Motor neuron (in vitro differentiated cells): Measurements from ENCODE around the gene USP43. TPM values are rescaled to one million over a fixed set of nuclear protein-coding genes. Genes with fewer than 3 reads are reported as not detected.

Experiments
- ATAC-seq, 8 experiments: fragments of 200-7000 bp; cut with Tn5 transposase; replicated peaks in 6 of 8; 2 replicates each; pipeline ENCODE4 v1.8.0; 2021; ENCODE audit warnings: mild to moderate bottlenecking in 8 of 8, moderate library complexity in 8 of 8
- H3K27ac ChIP-seq, 2 donors: fragments of 250-450 bp; sonication (Bioruptor Pico); 2 replicates each; pipeline ENCODE4 v1.9.0; 2021; ENCODE audit warnings: antibody characterized with exemption in 2 of 2, mild to moderate bottlenecking in 2 of 2, moderate library complexity in 1 of 2
- H3K4me1 ChIP-seq, 2 donors: fragments of 250-450 bp; sonication (Bioruptor Pico); replicated peaks in 1 of 2; 2 replicates each; pipeline ENCODE4 v1.6.1; 2021; ENCODE audit warnings: antibody characterized with exemption in 2 of 2, mild to moderate bottlenecking in 2 of 2, moderate library complexity in 1 of 2
- H3K4me3 ChIP-seq, 5 donors: fragments of 250-450 bp; sonication (Bioruptor Pico); 2 replicates each; pipeline ENCODE4 v1.9.0; 2021; ENCODE audit warnings: antibody characterized with exemption in 5 of 5, mild to moderate bottlenecking in 5 of 5, moderate library complexity in 4 of 5
- WGBS, 10 experiments: fragments of 450-650 bp; shearing (Covaris generic); methylation state at CpG; one replicate each; pipeline ENCODE4 v1.0.0; 2022; 5-methylcytosine and 5-hydroxymethylcytosine counted together
- in situ Hi-C, 9 experiments: fragments of 400-800 bp; cut with MboI; loops; one replicate each; pipeline ENCODE4 v1.15.0; 2021; ENCODE audit warnings: low sequenced_read_pairs in 9 of 9, low pct_unique_long_range_greater_than_20kb in 2 of 9; ENCODE audit not compliant: unreplicated experiment in 9 of 9
- total RNA-seq, 8 experiments: library from RNA; unstranded; fragments of 300-600 nt; gene quantifications; 2 replicates each; pipeline versions ENCODE4 v1.2.3 to v1.2.4, GENCODE V29; 2022

The USP43 gene
- total RNA-seq, 8 experiments from 2014 or later = 0.49 to 3.6 (median 0.90) TPM; not detected in 1

GRCh38 chr17:9700754-9701476 is 55.6 kb downstream of the USP43 start:
- in situ Hi-C loops = no loop called here

DNA sequence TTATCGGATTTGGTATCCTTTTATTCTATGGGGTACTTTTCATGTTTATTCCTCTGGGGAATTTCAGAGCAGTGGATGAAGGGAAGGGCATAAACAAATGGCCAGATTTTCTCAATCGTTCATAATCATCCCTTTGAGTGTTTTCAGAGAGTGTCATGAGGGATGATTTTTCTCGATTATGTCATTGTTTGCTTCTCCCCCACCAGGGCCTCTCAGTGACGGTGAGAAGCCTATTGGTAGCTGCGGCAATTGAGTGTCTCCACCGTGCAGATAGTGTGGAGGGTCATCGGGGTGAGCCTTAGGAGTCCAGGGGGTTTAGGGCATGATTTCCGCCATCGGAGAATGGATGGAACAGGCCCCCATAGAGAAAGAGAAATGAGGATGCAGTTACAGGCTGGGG is 57.2 kb downstream of the USP43 start:
- peaks cover 5 to 16% of the 10 kb centered on the region in 2 donors for H3K4me1 ChIP-seq
- peak overlapping the region in 1 of 2 donors; percentile 1 for H3K27ac ChIP-seq
- H3K4me3 ChIP-seq = no peak overlapping the region
- in situ Hi-C loops = no loop called here
- peak in 5 of 8 experiments; percentile 41 to 70 (median 58) for ATAC-seq
- 14 to 91% (median 81%) methylated on average over 1 to 7 of the region's 9 CpGs; no CpG with 5 or more reads in 2 of the 10 experiments for WGBS, 10 experiments

More at GRCh38 chr17:9700754-9701476, 55.6 kb downstream of the USP43 start:
- no peak overlapping the region for H3K4me3 ChIP-seq
- peak in 2 of 8 experiments; percentile 48 to 80 for ATAC-seq
- WGBS, 10 experiments = 0 to 100% (median 81%) methylated on average over 1 to 11 of the region's 20 CpGs; no CpG with 5 or more reads in 2 of the 10 experiments
- H3K4me1 ChIP-seq = peaks cover 5 to 16% of the 10 kb centered on the region in 2 donors
- no peak overlapping the region for H3K27ac ChIP-seq

GRCh38 chr17:9702914-9703780 is 57.8 kb downstream of the USP43 start:
- peak overlapping the region in 1 of 2 donors; percentile 55 for H3K27ac ChIP-seq
- peak in 5 of 8 experiments; percentile 16 to 89 (median 85) for ATAC-seq
- H3K4me1 ChIP-seq = peaks cover 5 to 16% of the 10 kb centered on the region in 2 donors
- WGBS, 10 experiments = 38 to 100% (median 75%) methylated on average over 1 to 10 of the region's 15 CpGs
- H3K4me3 ChIP-seq = no peak overlapping the region
- in situ Hi-C loops = no loop called here

- 17 to 80% (median 67%) methylated on average over 1 to 3 of the region's 3 CpGs; no CpG with 5 or more reads in 5 of the 10 experiments for WGBS, 10 experiments
- ATAC-seq = no peak
- in situ Hi-C loops = no loop called here
Measured at GRCh38 chr17:9703781-9704082, 58.4 kb downstream of the USP43 start.

DNA sequence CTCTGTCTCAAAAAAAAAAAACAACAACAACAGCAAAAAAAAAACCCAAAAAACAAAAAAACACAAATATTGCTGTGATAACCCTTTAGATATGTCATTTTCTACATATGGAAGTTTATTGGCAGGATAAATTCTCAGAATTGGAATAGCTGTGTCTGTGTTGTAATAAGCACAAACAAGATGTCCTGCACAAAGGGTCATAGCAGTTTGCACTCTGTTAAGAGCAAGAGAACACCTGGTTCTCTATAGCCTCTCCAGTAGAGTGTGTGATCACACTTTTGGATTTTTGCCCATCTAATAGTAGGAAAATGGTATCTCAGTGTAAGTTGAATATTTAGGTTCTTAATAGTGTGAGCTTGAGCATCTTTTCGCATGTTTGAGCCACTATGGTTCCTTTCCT is 60.4 kb downstream of the USP43 start:
- ATAC-seq = no peak
- peaks cover 5 to 16% of the 10 kb centered on the region in 2 donors for H3K4me1 ChIP-seq
- in situ Hi-C loops = no loop called here
- no peak overlapping the region for H3K4me3 ChIP-seq
- 33 to 100% (median 94%) methylated on average over 1 of the region's 1 CpG; no CpG with 5 or more reads in 2 of the 10 experiments for WGBS, 10 experiments
- H3K27ac ChIP-seq = no peak overlapping the region

More at GRCh38 chr17:9703781-9704082, 58.4 kb downstream of the USP43 start:
- no peak overlapping the region for H3K4me3 ChIP-seq
- H3K27ac ChIP-seq = peak overlapping the region in 1 of 2 donors; percentile 55
- peaks cover 5 to 16% of the 10 kb centered on the region in 2 donors for H3K4me1 ChIP-seq

DNA sequence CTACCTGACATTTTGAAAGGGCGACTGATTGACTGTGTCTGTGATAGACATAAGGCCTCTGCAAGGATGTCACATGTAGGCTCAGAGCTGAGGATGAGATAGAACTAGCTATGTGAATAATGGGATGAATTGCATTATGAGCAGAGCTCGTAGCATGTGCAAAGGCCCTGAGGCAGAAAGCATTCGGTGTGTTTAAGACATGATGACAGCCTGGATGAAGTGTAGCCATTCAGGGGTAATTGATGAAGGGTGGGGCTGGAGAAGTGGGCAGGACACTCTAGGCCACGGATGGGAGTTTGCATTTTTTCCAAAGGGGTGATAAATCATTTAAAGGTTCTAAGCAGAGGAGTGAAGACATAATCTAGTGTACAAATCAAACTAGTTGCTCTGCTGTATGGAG is 62.6 kb downstream of the USP43 start:
- H3K4me3 ChIP-seq = no peak overlapping the region
- H3K27ac ChIP-seq = no peak overlapping the region
- peak in 3 of 8 experiments; percentile 92 to 100 (median 97) for ATAC-seq
- 8 to 100% (median 86%) methylated on average over 1 to 4 of the region's 4 CpGs; no CpG with 5 or more reads in 2 of the 10 experiments for WGBS, 10 experiments
- in situ Hi-C loops = no loop called here
- H3K4me1 ChIP-seq = peaks cover 0 to 11% of the 10 kb centered on the region in 2 donors

- WGBS, 10 experiments = 60 to 100% (median 76%) methylated on average over 1 to 4 of the region's 6 CpGs; no CpG with 5 or more reads in 1 of the 10 experiments
Measured at GRCh38 chr17:9714801-9715200, 69.5 kb downstream of the USP43 start.

GRCh38 chr17:9715503-9716016 is 70.2 kb downstream of the USP43 start:
- in situ Hi-C loops = no loop called here
- Histone ChIP-seq H3K4me1 (no peaks in the 10 kb centered on the region), H3K4me3 (no peak overlapping the region), H3K27ac (no peak overlapping the region)
- ATAC-seq = no peak
- WGBS, 10 experiments = 40 to 100% (median 71%) methylated on average over 1 of the region's 1 CpG; no CpG with 5 or more reads in 7 of the 10 experiments

More at GRCh38 chr17:9714801-9715200, 69.5 kb downstream of the USP43 start:
- in situ Hi-C loops = no loop called here
- Histone ChIP-seq H3K4me1 (no peaks in the 10 kb centered on the region), H3K4me3 (no peak overlapping the region), H3K27ac (no peak overlapping the region)
- ATAC-seq = no peak

- Histone ChIP-seq H3K4me1 (peaks cover 0 to 3% of the 10 kb centered on the region in 2 donors), H3K27ac (no peak overlapping the region), H3K4me3 (no peak overlapping the region)
- in situ Hi-C loops = loop anchor here in 1 of 9 experiments (25.0 kb wide), 1 partner anchor 887 kb away; no protein-coding TSS in a partner anchor
- ATAC-seq = peak in 5 of 8 experiments; percentile 42 to 84 (median 59)
- WGBS, 10 experiments = 0 to 80% (median 30%) methylated on average over 1 to 7 of the region's 9 CpGs; no CpG with 5 or more reads in 1 of the 10 experiments
Measured at GRCh38 chr17:9725575-9725974, 80.3 kb downstream of the USP43 start.

- in situ Hi-C loops = loop anchor here in 1 of 9 experiments (25.0 kb wide), 1 partner anchor 886 kb away; no protein-coding TSS in a partner anchor
- Histone ChIP-seq H3K4me3 (no peak overlapping the region), H3K27ac (no peak overlapping the region), H3K4me1 (peaks cover 0 to 3% of the 10 kb centered on the region in 2 donors)
- 5 to 90% (median 50%) methylated on average over 2 to 4 of the region's 6 CpGs; no CpG with 5 or more reads in 2 of the 10 experiments for WGBS, 10 experiments
- no peak for ATAC-seq
Measured at GRCh38 chr17:9726291-9726690, 81.0 kb downstream of the USP43 start.

- no peak overlapping the region for H3K27ac ChIP-seq
- WGBS, 10 experiments = 61 to 100% (median 97%) methylated on average over 2 to 12 of the region's 18 CpGs; no CpG with 5 or more reads in 6 of the 10 experiments
- H3K4me1 ChIP-seq = peaks cover 0 to 3% of the 10 kb centered on the region in 2 donors
- no peak overlapping the region for H3K4me3 ChIP-seq
- in situ Hi-C loops = loop anchor here in 1 of 9 experiments (25.0 kb wide), 1 partner anchor 884 kb away; no protein-coding TSS in a partner anchor
- no peak for ATAC-seq
Measured at GRCh38 chr17:9728005-9728404, 82.7 kb downstream of the USP43 start.

GRCh38 chr17:9728564-9728963 is 83.2 kb downstream of the USP43 start:
- WGBS, 10 experiments = 0 to 80% (median 60%) methylated on average over 1 to 7 of the region's 12 CpGs; no CpG with 5 or more reads in 3 of the 10 experiments
- Histone ChIP-seq H3K4me1 (peaks cover 0 to 3% of the 10 kb centered on the region in 2 donors), H3K27ac (no peak overlapping the region), H3K4me3 (no peak overlapping the region)
- in situ Hi-C loops = loop anchor here in 1 of 9 experiments (25.0 kb wide), 1 partner anchor 884 kb away; no protein-coding TSS in a partner anchor
- peak in 2 of 8 experiments; percentile 18 to 33 for ATAC-seq
